ENCODE results near the gene FNDC10. TPM values are rescaled to one million over a fixed set of nuclear protein-coding genes. Genes with fewer than 3 reads are reported as not detected.
A peak's percentile ranks its signal among the peaks of the same experiment; 100 is the strongest.

Gene FNDC10
- total RNA-seq, 6 experiments from 2014 or later, result 1.6 to 4.0 (median 2.0) TPM

- no peaks in the 10 kb centered on the region for H3K9me3 Mint-ChIP-seq
- H3K27me3 Mint-ChIP-seq (ENCODE audit: insufficient read depth), result peaks cover 13% of the 10 kb centered on the region
- no peaks in the 10 kb centered on the region for H3K36me3 Mint-ChIP-seq (ENCODE audit: low read depth)
- no peaks in the 10 kb centered on the region for H3K4me1 Mint-ChIP-seq (ENCODE audit: low read depth)
- no peak for TF ChIP-seq CTCF (IDR thresholded peaks at IDR 0.05)
- no peak for DNase-seq
- no peak overlapping the region for H3K4me3 Mint-ChIP-seq
- no peak overlapping the region for H3K27ac Mint-ChIP-seq
These were observed 1.1 kb upstream of the FNDC10 start for GRCh38 chr1:1600861-1601563.

DNA sequence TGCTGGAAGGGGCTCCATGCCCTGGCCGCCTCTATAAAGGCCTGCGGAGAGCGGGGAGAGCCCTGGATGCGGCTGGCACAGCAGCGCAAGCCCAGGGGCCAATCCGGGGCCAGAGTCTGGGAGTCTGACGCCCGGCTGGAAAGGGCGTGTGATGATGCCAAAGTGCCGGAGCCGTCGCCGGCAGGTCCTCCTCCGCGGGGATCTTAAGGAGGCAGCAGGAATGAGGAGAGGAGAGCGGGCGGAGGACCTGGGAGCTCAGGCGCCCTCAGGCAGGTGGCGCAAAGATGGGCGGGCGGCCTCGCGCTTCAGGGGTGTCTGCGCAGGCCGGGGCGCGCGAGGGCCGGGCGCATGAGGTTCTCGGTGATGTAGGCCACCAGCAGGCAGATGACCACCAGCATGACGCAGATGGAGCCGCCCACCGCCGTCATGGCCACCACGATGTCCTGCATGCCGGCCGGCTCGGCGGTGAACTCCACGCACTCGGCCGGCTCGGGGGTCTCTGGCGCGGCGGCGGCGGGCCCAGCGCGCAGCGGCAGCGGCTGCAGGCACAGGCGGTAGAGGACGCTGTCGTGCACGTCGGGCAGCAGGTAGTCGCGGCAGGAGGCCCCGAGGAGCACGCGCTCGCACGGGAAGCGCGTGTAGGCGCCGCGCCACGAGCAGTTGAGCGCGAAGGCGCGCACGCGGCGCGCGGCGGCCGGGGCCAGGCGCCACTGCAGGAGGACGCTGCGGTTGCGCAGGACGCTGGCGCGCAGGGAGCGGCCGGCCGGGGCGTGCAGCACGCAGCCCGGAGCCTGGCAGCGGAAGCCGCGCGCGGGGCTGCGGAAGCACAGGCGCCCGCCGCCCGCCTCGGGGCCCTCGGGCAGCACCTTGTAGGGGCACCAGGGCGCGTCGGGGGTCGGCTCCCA lies 653 bp downstream of the FNDC10 start:
- H3K27me3 Mint-ChIP-seq (ENCODE audit: insufficient read depth), result peaks cover 13% of the 10 kb centered on the region
- DNase-seq, result no peak
- peak overlapping the region; percentile 17; the same call in 1 of the 2 replicates for H3K4me3 Mint-ChIP-seq
- H3K4me1 Mint-ChIP-seq (ENCODE audit: low read depth), result no peaks in the 10 kb centered on the region
- peak; percentile 11; the same call in 1 of the 2 replicates for TF ChIP-seq CTCF (IDR thresholded peaks at IDR 0.05)
- no peaks in the 10 kb centered on the region for H3K9me3 Mint-ChIP-seq
- no peak overlapping the region for H3K27ac Mint-ChIP-seq
- H3K36me3 Mint-ChIP-seq (ENCODE audit: low read depth), result no peaks in the 10 kb centered on the region

- H3K4me1 Mint-ChIP-seq (ENCODE audit: low read depth), result no peaks in the 10 kb centered on the region
- no peaks in the 10 kb centered on the region for H3K9me3 Mint-ChIP-seq
- no peak overlapping the region for H3K27ac Mint-ChIP-seq
- TF ChIP-seq CTCF (IDR thresholded peaks at IDR 0.05), result no peak
- H3K4me3 Mint-ChIP-seq, result peak overlapping the region; percentile 17; the same call in 1 of the 2 replicates
- DNase-seq, result no peak
- no peaks in the 10 kb centered on the region for H3K36me3 Mint-ChIP-seq (ENCODE audit: low read depth)
- peaks cover 13% of the 10 kb centered on the region for H3K27me3 Mint-ChIP-seq (ENCODE audit: insufficient read depth)
These were observed 1.3 kb downstream of the FNDC10 start for GRCh38 chr1:1598720-1599029.

DNA sequence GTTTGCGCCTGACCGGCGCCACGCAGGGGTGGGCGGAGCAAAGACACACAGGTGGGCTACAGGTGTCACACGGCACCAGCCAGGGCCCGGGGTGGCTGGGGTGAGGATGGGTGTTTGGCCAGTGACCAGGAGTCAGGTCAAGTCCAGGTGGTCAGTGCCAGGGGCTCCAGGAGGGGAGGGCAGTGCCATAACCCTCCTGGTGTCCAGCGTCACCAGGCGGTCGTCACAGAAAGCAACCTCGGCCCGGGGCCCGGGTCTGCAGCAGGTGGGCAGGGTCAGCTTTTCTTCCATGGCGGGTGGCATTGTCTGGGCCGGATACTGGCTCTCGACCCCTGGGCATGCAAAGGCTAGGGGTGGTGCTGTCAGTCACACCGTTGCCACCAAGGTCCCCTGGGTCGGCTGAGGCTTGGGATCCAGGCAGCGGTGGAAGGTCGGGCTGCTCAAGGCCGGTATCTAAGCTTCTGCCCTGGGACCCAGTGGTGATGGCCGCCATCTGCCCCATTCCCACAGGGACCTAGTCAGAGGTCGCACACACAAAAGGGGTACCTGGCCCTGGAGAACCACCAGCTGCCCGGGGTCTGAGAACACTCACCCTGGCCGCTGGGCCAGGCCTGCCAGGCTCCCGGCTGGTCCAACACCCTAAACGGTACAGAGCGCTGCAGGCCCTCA lies 1.8 kb downstream of the FNDC10 start:
- no peaks in the 10 kb centered on the region for H3K4me1 Mint-ChIP-seq (ENCODE audit: low read depth)
- no peak for DNase-seq
- no peaks in the 10 kb centered on the region for H3K9me3 Mint-ChIP-seq
- H3K27ac Mint-ChIP-seq, result no peak overlapping the region
- no peaks in the 10 kb centered on the region for H3K36me3 Mint-ChIP-seq (ENCODE audit: low read depth)
- no peak; the same call in 1 of the 2 replicates for TF ChIP-seq CTCF (IDR thresholded peaks at IDR 0.05)
- H3K27me3 Mint-ChIP-seq (ENCODE audit: insufficient read depth), result peaks cover 13% of the 10 kb centered on the region
- no peak overlapping the region for H3K4me3 Mint-ChIP-seq

DNA sequence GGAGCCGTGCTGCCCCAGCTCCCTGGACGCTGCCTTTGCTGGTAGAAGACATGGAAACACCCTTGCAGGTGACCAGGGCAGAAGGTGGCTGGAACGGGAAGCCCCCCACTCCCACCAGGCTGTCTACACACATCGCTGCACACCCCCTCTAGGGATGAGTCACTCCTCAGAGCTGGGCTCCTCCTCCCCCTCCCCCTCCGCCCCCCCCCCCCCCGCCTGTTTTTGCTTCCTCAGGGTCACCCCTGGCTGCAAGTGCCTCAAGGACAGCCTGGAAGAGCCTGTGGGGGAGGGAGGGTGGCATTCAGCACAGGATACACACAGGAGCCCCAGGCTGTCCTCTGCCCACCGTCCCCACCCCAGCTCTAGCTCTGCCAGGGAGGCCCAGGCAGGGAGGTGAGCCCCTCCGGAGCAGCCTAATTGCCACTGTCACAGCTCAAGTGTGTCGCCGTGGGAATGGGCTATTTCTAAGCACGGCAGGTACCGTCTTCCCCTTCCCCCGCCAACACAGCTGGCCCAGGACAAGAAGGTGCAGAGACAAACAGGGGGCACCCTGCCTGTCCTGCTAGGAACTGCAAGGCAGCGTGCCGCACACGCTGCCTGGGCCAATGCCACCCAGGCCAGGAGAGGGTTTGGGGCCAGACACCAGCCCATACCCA lies 2.5 kb downstream of the FNDC10 start:
- Mint-ChIP-seq H3K36me3 (ENCODE audit: low read depth) (no peaks in the 10 kb centered on the region), H3K9me3 (no peaks in the 10 kb centered on the region), H3K4me1 (ENCODE audit: low read depth) (no peaks in the 10 kb centered on the region), H3K4me3 (no peak overlapping the region), H3K27ac (no peak overlapping the region), H3K27me3 (ENCODE audit: insufficient read depth) (peaks cover 10% of the 10 kb centered on the region)
- peak; percentile 58 for TF ChIP-seq CTCF (IDR thresholded peaks at IDR 0.05)
- DNase-seq, result no peak
